Right renal cortex interstitium (tissue), 3 donors: Measurements from ENCODE around the gene MEIKIN. TPM values are rescaled to one million over a fixed set of nuclear protein-coding genes. Genes with fewer than 3 reads are reported as not detected.
"Not testable (repeated sequence)": the region's sequence is repeated elsewhere in the genome, so short reads cannot be mapped to it uniquely, and the experiment has no call there.

Experiments
- DNase-seq, 3 donors: peaks; one replicate each; pipeline ENCODE4 v3.0.0-alpha.2; 2013; ENCODE audit warnings: low read depth in 3 of 3, low spot score in 2 of 3
- polyA plus RNA-seq, 3 donors: library from polyadenylated mRNA; unstranded; fragments of 120-200 nt; gene quantifications; one replicate each; pipeline ENCODE4 v1.2.1, GENCODE V29; 2013; ENCODE audit not compliant: insufficient read length in 3 of 3

The MEIKIN gene
- polyA plus RNA-seq, 3 donors, result 0.18 to 0.19 TPM; not detected in 1

GRCh38 chr5:131814990-131815389, 130.5 kb downstream of the MEIKIN start:
- no peak for DNase-seq

DNA sequence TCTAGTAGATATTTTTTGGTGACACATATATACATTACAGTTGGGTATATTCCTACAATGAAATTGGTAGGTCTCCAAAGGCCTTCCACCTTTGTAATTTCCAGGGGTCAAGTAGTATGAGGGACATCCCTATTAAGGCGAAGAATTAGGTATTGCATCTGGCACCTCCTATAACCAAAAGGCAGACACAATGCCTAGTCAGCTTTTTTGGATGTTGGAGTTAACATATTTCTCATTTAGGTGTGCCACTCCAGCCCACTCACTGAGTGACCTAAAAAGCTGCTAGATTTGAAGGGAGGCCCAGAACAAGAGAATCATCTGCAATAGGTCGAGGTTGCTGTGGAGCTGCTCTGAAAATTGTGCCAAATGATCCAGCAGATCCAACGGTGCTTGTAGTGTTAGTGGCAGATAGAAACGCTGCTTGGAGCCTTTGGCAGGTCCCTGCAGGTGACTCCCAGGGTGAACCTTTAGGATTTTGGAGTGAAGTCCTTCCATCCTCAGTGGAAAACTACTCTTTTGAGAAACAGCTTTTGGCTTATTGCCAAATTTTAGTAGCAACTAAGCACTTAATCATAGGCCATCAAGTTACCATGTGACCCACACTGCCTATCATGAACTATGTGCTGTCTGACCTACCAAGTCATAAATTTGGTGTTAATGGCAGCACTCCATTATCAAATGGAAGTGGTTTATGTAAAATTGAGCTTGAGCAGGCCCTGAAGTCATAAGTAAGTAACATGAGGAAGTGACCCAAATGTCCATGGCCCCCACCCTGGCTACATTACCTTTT, 132.9 kb downstream of the MEIKIN start:
- no peak for DNase-seq

DNA sequence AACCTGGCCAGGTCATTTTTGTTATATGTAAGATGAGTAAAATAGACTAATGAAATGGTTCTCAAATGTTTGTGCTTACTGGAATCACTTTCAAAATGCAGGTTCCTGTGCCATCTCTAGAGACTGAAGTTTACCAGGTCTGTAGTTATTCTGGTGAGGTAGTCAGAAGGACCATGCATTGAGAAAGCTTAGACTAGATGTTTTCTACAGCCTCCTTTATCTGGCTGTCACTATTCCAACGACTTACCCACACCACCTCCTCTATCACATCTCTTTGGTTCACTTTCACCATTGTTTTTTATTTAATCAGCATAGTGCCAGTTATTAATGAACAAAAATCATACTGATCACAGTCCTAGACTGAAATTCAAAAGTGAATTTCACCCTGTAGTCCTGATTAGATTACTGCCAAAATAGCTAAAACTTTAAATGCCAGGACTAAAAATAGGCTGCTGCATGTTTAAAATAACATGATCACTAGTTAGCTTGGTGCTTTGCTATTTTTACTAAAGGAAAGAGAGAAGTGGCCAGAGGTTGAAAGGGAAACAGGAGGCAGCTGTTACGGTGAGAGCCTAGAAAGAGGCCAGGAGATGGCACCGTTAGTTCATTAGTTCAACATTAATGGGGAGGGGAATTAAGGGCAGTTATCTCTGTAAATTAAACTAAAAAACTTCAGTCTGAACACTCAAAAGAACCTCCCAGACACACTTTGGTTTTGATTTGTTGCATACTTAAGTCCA, 134.8 kb downstream of the MEIKIN start:
- no peak for DNase-seq

GRCh38 chr5:131796793-131797693, 148.4 kb downstream of the MEIKIN start, which contains the start of gene FNIP1:
TSS of gene FNIP1 (minus strand) at chr5:131797017. CDS start at chr5:131796921, 96 bp downstream.
- DNase-seq, result peak; percentile 87 to 92 (median 88)

DNA sequence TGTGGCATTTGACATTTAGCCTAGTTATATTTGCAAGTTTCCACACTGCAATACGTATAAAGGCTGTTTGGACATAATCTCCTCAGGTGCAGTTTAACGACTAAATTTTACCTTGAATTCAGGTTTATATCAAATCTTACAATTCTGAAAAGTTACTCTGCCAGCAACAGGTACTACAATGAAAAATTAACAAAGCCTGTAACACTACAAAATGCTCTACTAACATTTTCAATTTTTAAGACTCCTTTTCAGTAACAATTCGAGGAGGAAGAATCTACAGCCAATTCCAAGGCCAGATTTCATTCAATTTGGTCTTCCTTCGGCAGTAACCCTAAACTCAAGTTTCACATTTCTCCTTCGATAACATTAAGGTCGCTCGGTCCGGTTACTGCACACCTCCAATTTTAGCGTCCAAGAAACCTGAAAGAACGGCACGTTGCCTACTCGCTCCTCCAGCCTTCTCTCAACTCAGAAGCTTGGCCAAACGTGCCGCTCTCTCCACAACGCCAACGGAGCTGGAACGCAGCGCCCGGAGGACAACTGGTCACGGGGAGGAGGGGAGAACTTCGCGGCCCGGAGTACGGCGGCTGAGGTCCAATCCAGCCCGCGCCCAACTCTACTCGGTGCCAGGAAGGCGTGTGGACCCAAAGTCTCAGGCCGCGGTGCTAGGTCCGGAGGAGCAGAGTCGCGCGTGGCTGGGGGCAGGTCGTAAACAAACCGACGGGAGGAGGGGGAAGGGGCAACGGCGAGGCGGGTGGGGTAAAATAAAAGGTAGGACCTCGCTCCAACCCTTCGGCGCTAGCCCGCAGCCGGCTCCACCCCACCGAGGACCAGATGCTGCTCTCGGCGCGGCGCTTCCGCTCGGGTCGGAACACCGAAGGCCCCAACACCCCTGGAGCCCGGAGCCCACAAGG, 149.3 kb downstream of the MEIKIN start:
- DNase-seq, result peak; percentile 25 to 41 (median 32)

GRCh38 chr5:131795228-131795627, 150.2 kb downstream of the MEIKIN start:
- no peak for DNase-seq

- no peak for DNase-seq
Observed at GRCh38 chr5:131794586-131794985, 150.9 kb downstream of the MEIKIN start.

- no peak for DNase-seq
Observed at GRCh38 chr5:131792896-131793295, 152.6 kb downstream of the MEIKIN start.

GRCh38 chr5:131791866-131792265, 153.6 kb downstream of the MEIKIN start:
- no peak for DNase-seq

- no peak for DNase-seq
Observed at GRCh38 chr5:131790550-131790949, 154.9 kb downstream of the MEIKIN start.

DNA sequence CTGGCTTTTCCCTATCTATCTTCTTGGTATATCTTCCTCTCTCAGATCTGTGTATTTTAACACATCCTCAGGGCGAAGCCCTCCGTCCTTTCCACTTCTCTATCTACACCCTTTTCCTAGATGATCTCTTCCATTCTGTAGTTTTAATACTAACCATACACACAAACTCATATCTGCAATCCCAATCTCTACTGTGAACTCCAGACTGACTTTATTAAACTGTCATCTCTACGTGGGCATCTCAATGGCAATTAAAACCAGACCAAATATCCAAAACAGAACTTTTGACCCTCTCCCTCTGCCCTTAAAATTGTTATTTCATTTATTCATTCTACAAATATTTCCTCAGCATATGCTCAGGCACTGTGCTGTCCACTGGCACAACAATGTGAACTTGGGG, 155.7 kb downstream of the MEIKIN start:
- no peak for DNase-seq

GRCh38 chr5:131787736-131788135, 157.7 kb downstream of the MEIKIN start:
- DNase-seq, result no peak

- no peak for DNase-seq
Observed at GRCh38 chr5:131786900-131787692, 158.4 kb downstream of the MEIKIN start.

DNA sequence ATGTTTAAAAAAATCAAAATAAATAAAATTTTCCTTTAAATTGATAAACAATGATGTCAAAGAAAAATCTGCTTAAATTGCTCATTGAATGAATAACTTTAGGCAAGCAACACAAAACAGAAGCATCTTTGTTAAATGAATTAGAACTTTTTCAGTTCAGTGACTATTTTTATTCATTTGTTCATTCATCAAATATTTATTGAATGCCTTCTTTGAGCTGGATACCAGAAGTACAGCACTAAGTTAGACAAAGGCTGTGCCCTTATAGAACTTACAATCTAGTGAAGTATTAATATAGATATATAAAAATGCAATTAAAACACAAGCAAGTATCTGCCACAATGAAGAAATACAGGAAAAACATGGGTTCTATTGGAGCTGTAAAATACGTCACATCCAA, 159.4 kb downstream of the MEIKIN start:
- DNase-seq, result no peak

- DNase-seq, result no peak
Observed at GRCh38 chr5:131783874-131784273, 161.6 kb downstream of the MEIKIN start.

DNA sequence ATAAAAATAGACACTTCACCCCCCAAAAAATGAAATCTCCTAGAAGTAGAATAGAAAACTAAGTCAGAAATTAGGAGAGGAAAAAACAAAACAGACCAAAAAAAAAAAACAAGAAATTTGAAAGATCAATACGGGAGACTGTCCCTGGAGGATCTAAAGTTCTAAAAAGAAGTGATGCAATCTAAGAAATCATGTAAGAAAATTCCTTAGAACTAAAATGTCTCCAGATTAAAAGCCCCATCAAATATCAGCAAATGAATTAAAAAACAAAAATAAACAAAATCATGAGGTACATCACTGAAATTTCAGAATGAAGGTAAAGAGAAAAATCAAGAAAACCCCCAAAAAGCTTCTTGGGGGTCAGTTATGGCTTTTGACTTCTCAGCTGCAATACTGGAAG, 162.1 kb downstream of the MEIKIN start:
- no peak for DNase-seq

GRCh38 chr5:131782717-131783116, 162.7 kb downstream of the MEIKIN start:
- no peak for DNase-seq

DNA sequence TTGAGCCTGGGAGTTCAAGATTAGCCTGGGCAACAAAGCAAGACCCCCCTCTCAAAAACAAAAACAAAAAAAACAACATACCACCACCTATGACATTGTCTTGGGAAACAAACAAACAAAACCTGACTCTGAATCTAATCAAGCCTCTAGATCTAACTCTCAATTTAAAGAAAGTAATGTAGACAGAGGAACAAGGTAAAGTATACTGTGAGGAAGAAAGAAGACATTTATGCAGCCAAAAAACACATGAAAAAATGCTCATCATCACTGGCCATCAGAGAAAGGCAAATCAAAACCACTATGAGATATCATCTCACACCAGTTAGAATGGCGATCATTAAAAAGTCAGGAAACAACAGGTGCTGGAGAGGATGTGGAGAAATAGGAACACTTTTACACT, 167.3 kb downstream of the MEIKIN start:
- not testable (repeated sequence) for DNase-seq

- no peak for DNase-seq
Observed at GRCh38 chr5:131776450-131776849, 169.0 kb downstream of the MEIKIN start.
